ENCODE data around the gene BMP8B.
"Not testable (repeated sequence)": the region's sequence is repeated elsewhere in the genome, so short reads cannot be mapped to it uniquely, and the experiment has no call there.

GRCh38 chr1:39773369-39773979, 15.2 kb downstream of the BMP8B start:
- not testable (repeated sequence) for TF ChIP-seq POLR2AphosphoS5, CTCF, POLR2A, EP300 (IDR thresholded peaks at IDR 0.05)
